Transverse colon (tissue), 4 donors: ENCODE results near the gene TCF7L2. TPM values are rescaled to one million over a fixed set of nuclear protein-coding genes. Genes with fewer than 3 reads are reported as not detected.

Source experiments
- DNase-seq: peaks from one replicate; pipeline ENCODE4 v3.0.0-alpha.2; 2019
- H3K27ac ChIP-seq, 4 donors: fragments of 200-600 bp; sonication (generic); 2 replicates each; pipeline ENCODE4 v1.5.1; 2016 to 2018; ENCODE audit warnings: inconsistent platforms in 4 of 4
- H3K27me3 ChIP-seq: fragments of 200-600 bp; sonication (generic); 2 replicates; pipeline ENCODE4 v1.5.1; 2017; ENCODE audit warnings: inconsistent platforms
- H3K36me3 ChIP-seq, 4 donors: fragments of 200-600 bp; sonication (generic); 2 replicates each; pipeline ENCODE4 v1.5.1; 2017 to 2019; ENCODE audit warnings: inconsistent platforms in 4 of 4
- H3K4me1 ChIP-seq, 4 donors: fragments of 200-600 bp; sonication (generic); 2 replicates each; pipeline ENCODE4 v1.5.1; 2017 to 2020; ENCODE audit warnings: inconsistent platforms in 4 of 4
- H3K4me3 ChIP-seq, 4 donors: fragments of 200-600 bp; sonication (generic); 1 replicate in 1 of 4; 2 replicates in 3 of 4; pipeline versions ENCODE4 v1.5.1 to v1.6.1; 2017 to 2019; ENCODE audit warnings: inconsistent platforms in 4 of 4
- H3K9me3 ChIP-seq, 2 donors: fragments of 200-600 bp; sonication (generic); 2 replicates each; pipeline ENCODE4 v1.5.1; 2017 to 2019; ENCODE audit warnings: inconsistent platforms in 2 of 2
- EP300 ChIP-seq: sonication (generic); formaldehyde crosslinking; IDR thresholded peaks from one replicate; pipeline ENCODE4 v1.6.1; 2017; ENCODE audit warnings: antibody characterized with exemption, low read depth
- POLR2A ChIP-seq: fragments of 450-650 bp; IDR thresholded peaks from one replicate; pipeline ENCODE4 v1.6.1; 2016; ENCODE audit warnings: antibody characterized with exemption, mild to moderate bottlenecking, moderate library complexity
- POLR2AphosphoS5 ChIP-seq, 3 donors: sonication (generic); formaldehyde crosslinking; IDR thresholded peaks; one replicate each; pipeline ENCODE4 v1.6.1; 2016; ENCODE audit warnings: antibody characterized with exemption in 3 of 3
- WGBS, 2 donors: methylation state at CpG; one replicate each; pipeline ENCODE4 v1.1.5; 2018; ENCODE audit warnings: low coverage in 1 of 2; 5-methylcytosine and 5-hydroxymethylcytosine counted together
- in situ Hi-C, 4 donors: fragments of 200-750 bp; cut with MboI; loops; one replicate each; pipeline versions ENCODE4 v1.15.0 to v1.15.1; 2017; ENCODE audit warnings: low sequenced_read_pairs in 3 of 4, low pct_ligation_motif_present in 1 of 4, low pct_unique_long_range_greater_than_20kb in 1 of 4
- intact Hi-C: fragments of 100-400 bp; cut with DNase I; formaldehyde crosslinking; loops from one replicate; pipeline ENCODE4 v1.15.1; 2023; ENCODE audit warnings: low total_unique reads
- total RNA-seq, 4 donors: library from RNA; depleted of rRNA; stranded (reverse); fragments of >200 nt; gene quantifications; one replicate each; pipeline ENCODE4 v1.1.0, GENCODE V29; 2016
- TF ChIP-seq, protein P1 (sequence below), 5 experiments: fragments of 200-600 bp in 3 of 5; fragments of 450-650 bp in 2 of 5; sonication (generic) in 3 of 5; IDR thresholded peaks; 1 replicate in 2 of 5; 2 replicates in 3 of 5; pipeline ENCODE4 v1.5.1; 2016 to 2017; ENCODE audit warnings: antibody characterized with exemption in 5 of 5, inconsistent platforms in 3 of 5, mild to moderate bottlenecking in 2 of 5, moderate library complexity in 1 of 5

The TCF7L2 gene
- total RNA-seq, 4 donors from 2014 or later: 84.6 to 249 (median 137) TPM

DNA sequence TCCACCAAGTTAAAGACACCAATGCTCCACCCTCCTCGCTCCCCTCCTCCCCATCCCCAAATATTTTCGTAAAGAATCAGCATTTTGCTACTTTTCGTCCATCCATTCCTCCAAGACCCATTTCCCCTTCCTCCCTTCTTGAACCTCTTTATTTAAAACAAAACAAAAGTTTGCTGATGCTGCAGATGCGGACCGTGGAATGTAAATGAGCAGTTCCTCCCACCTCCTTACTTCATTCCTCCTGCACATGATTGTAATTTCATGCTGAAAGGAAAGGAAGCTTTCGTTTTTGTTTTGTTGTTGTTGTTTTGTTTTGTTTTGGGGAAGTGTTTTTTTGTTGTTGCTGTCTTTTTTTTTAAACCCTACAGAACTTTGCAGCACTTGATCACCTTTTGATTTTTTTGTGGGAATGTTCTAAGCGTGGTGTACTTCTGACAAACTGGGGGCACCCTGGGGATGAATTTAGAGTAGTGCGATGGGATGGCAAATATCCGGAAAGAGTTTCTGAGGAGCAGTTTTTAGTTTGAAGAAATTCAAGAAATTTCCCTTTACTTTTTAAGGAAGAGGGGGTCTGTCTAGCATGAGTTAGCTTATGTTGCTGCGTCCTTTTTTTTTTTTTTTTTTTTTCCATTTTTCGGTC is 177.3 kb downstream of the TCF7L2 start:
- DNase-seq: no peak
- Histone ChIP-seq H3K4me1 (peaks cover 3 to 27% (median 4%) of the 10 kb centered on the region in 4 donors), H3K27me3 (no peaks in the 10 kb centered on the region), H3K4me3 (no peak overlapping the region), H3K9me3 (no peaks in the 10 kb centered on the region), H3K27ac (no peak overlapping the region), H3K36me3 (no peaks in the 10 kb centered on the region)
- WGBS, 2 donors: 83 to 84% methylated on average over 10 to 11 of the region's 11 CpGs
- TF ChIP-seq, protein P1, sequence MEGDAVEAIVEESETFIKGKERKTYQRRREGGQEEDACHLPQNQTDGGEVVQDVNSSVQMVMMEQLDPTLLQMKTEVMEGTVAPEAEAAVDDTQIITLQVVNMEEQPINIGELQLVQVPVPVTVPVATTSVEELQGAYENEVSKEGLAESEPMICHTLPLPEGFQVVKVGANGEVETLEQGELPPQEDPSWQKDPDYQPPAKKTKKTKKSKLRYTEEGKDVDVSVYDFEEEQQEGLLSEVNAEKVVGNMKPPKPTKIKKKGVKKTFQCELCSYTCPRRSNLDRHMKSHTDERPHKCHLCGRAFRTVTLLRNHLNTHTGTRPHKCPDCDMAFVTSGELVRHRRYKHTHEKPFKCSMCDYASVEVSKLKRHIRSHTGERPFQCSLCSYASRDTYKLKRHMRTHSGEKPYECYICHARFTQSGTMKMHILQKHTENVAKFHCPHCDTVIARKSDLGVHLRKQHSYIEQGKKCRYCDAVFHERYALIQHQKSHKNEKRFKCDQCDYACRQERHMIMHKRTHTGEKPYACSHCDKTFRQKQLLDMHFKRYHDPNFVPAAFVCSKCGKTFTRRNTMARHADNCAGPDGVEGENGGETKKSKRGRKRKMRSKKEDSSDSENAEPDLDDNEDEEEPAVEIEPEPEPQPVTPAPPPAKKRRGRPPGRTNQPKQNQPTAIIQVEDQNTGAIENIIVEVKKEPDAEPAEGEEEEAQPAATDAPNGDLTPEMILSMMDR (IDR thresholded peaks at IDR 0.05): no peak
- TF ChIP-seq POLR2AphosphoS5 (IDR thresholded peaks at IDR 0.05) (no peak), EP300 (no peak), POLR2A (no peak)
- in situ Hi-C loops: no loop called here
- intact Hi-C loops: loop anchor here (5.0 kb wide), 2 partner anchors 175 to 405 kb away; partner anchors contain the start of gene TCF7L2

DNA sequence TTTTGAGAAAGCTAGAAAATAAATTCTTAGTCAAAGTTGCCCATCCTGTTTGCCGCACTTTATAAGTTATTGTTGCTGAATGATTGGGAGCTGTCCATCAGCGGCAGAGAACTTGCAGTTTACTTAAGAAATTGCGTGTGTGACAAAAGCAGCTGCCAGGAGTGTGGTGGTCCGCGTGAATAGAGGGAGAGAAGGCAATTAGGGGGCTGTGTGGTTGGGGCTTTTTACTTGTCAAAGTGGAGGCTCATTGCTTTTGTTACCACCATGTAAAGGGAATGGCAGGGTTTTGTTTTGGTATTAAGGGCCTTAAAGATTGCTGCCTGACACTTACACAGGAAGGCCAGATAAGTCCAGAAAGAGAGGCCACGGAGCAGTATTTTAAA is 177.8 kb downstream of the TCF7L2 start:
- Histone ChIP-seq H3K27me3 (no peaks in the 10 kb centered on the region), H3K36me3 (no peaks in the 10 kb centered on the region), H3K27ac (peak overlapping the region in 1 of 4 donors; percentile 29), H3K4me1 (peaks cover 4 to 31% (median 7%) of the 10 kb centered on the region in 4 donors), H3K9me3 (no peaks in the 10 kb centered on the region), H3K4me3 (no peak overlapping the region)
- WGBS, 2 donors: 91 to 100% methylated on average over 3 to 6 of the region's 6 CpGs
- no peak for TF ChIP-seq EP300
- TF ChIP-seq POLR2A: no peak
- TF ChIP-seq, protein P1 (IDR thresholded peaks at IDR 0.05): no peak
- no peak for TF ChIP-seq POLR2AphosphoS5 (IDR thresholded peaks at IDR 0.05)
- in situ Hi-C loops: no loop called here
- intact Hi-C loops: loop anchor here (5.0 kb wide), 2 partner anchors 176 to 406 kb away; partner anchors contain the start of gene TCF7L2
- no peak for DNase-seq

DNA sequence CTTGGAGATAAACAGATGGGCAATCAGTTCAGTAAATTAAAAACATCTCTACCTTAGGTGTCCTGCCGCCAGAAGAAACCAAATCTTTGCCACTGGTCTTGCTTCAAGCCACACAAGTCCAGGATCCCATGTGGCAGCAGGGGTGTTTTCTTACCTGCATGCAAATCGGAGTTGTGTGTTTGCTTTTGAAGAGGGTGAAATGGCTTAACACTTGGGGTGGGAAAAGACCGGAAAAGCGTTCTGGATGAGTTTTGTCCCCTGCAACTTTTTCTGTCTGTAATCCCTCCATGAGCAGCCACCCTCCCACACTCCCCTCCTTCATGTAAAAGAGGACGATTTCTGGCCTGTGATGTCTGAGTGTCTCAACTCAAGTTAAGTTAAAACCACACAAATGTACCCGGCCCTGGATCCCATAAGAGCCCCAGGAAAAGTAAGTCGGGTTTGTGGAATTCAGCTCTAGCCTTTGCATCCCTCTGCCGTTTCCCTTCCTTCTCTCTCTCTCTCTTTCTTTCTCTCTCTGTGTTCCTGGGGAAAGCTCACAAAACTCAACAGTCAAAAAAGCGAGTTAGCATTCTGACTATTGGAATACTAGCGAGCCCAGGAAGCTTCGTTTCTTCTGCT is 178.5 kb downstream of the TCF7L2 start:
- intact Hi-C loops: loop anchor here (5.0 kb wide), 2 partner anchors 176 to 406 kb away; partner anchors contain the start of gene TCF7L2

DNA sequence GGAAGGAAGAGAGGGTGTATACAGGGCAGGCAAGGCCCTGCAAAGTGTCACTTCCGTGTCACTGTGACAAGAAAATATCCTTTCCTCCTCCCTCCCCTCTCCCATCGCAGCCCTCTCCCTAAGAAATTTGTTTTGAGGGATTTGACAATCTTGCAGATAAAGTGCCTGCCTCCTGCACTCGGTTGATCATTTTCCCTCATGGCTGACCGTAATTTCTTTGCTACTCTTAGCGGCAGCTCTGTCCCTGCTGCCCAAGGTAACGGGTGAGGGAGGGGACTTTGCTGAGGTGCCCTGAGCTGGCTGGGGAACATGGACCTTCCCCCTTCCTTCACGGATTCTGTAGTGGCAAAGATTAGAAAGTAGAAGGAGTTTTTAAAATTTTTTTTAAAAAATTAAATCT is 179.1 kb downstream of the TCF7L2 start:
- in situ Hi-C loops: no loop called here
- no peak for DNase-seq
- H3K9me3 ChIP-seq: no peaks in the 10 kb centered on the region
- no peaks in the 10 kb centered on the region for H3K27me3 ChIP-seq
- H3K4me3 ChIP-seq: no peak overlapping the region
- peaks cover 7 to 43% (median 15%) of the 10 kb centered on the region in 4 donors for H3K4me1 ChIP-seq
- 81 to 90% methylated on average over 6 to 7 of the region's 7 CpGs for WGBS, 2 donors
- TF ChIP-seq, protein P1 (IDR thresholded peaks at IDR 0.05): no peak
- TF ChIP-seq EP300: no peak
- TF ChIP-seq POLR2AphosphoS5 (IDR thresholded peaks at IDR 0.05): no peak
- TF ChIP-seq POLR2A: no peak
- H3K27ac ChIP-seq: peak overlapping the region in 1 of 4 donors; percentile 29
- intact Hi-C loops: loop anchor here (5.0 kb wide), 2 partner anchors 177 to 407 kb away; partner anchors contain the start of gene TCF7L2
- H3K36me3 ChIP-seq: no peaks in the 10 kb centered on the region

More for the DNA sequence above, 178.5 kb downstream of the TCF7L2 start:
- 73 to 86% methylated on average over 7 to 11 of the region's 11 CpGs for WGBS, 2 donors
- Histone ChIP-seq H3K27ac (peak overlapping the region in 1 of 4 donors; percentile 29), H3K9me3 (no peaks in the 10 kb centered on the region), H3K36me3 (no peaks in the 10 kb centered on the region), H3K4me1 (peaks cover 4 to 38% (median 12%) of the 10 kb centered on the region in 4 donors), H3K27me3 (no peaks in the 10 kb centered on the region), H3K4me3 (no peak overlapping the region)
- TF ChIP-seq POLR2A (no peak), EP300 (no peak), POLR2AphosphoS5 (IDR thresholded peaks at IDR 0.05) (no peak)
- TF ChIP-seq, protein P1 (IDR thresholded peaks at IDR 0.05): no peak
- DNase-seq: no peak
- in situ Hi-C loops: no loop called here
